Lung (tissue), 12 donors: Measurements from ENCODE around the gene TRAPPC13. TPM values are rescaled to one million over a fixed set of nuclear protein-coding genes. Genes with fewer than 3 reads are reported as not detected.

Experiments used
- ATAC-seq: fragments of 200-7000 bp; cut with Tn5 transposase; one replicate; pipeline ENCODE4 v1.9.1; 2020; ENCODE audit warnings: moderate number of reproducible peaks; ENCODE audit not compliant: insufficient read depth, low FRiP score
- DNase-seq, 3 donors: peaks; one replicate each; pipeline ENCODE4 v3.0.0-alpha.2; 2013 to 2017
- H3K27ac ChIP-seq, 2 donors: one replicate each; pipeline ENCODE4 v1.5.1; 2013; ENCODE audit warnings: mild to moderate bottlenecking in 2 of 2, moderate library complexity in 2 of 2, control low read depth in 1 of 2, inconsistent platforms in 1 of 2, low read depth in 1 of 2, low read length in 1 of 2
- H3K27me3 ChIP-seq, 3 donors: one replicate each; pipeline ENCODE4 v1.5.1; 2013; ENCODE audit warnings: low read length in 2 of 3; ENCODE audit not compliant: control insufficient read depth in 3 of 3, insufficient read depth in 3 of 3
- H3K36me3 ChIP-seq, 4 donors: one replicate each; pipeline ENCODE4 v1.5.1; 2013; ENCODE audit warnings: low read length in 4 of 4, mild to moderate bottlenecking in 1 of 4, moderate library complexity in 1 of 4; ENCODE audit not compliant: control insufficient read depth in 4 of 4, insufficient read depth in 4 of 4
- H3K4me1 ChIP-seq, 5 donors: one replicate each; pipeline ENCODE4 v1.5.1; 2013; ENCODE audit warnings: low read length in 5 of 5, mild to moderate bottlenecking in 2 of 5, moderate library complexity in 1 of 5; ENCODE audit not compliant: control insufficient read depth in 5 of 5, insufficient read depth in 5 of 5
- H3K4me3 ChIP-seq: one replicate; pipeline ENCODE4 v1.5.1; 2013; ENCODE audit warnings: mild to moderate bottlenecking, control low read depth, moderate library complexity
- H3K9ac ChIP-seq, 2 donors: one replicate each; pipeline ENCODE4 v1.5.1; 2013; ENCODE audit warnings: low read length in 2 of 2, control low read depth in 1 of 2; ENCODE audit not compliant: insufficient read depth in 1 of 2
- H3K9me3 ChIP-seq, 4 donors: one replicate each; pipeline ENCODE4 v1.5.1; 2013; ENCODE audit warnings: low read length in 3 of 4, mild to moderate bottlenecking in 1 of 4, moderate library complexity in 1 of 4; ENCODE audit not compliant: control insufficient read depth in 4 of 4, insufficient read depth in 3 of 4
- CTCF ChIP-seq: IDR thresholded peaks from 2 replicates; pipeline ENCODE4 v1.5.1; 2012; ENCODE audit warnings: mild to moderate bottlenecking; ENCODE audit errors: control extremely low read depth, extremely low read depth
- WGBS, 2 donors: extraction: QIAGEN DNeasy Blood & Tissue Kit; methylation state at CpG; one replicate each; pipeline ENCODE4 v1.1.7; 2013; 5-methylcytosine and 5-hydroxymethylcytosine counted together
- polyA plus RNA-seq, 2 donors: library from polyadenylated mRNA; stranded (reverse); fragments of 200-250 nt; gene quantifications; one replicate each; pipeline ENCODE4 v1.2.1, GENCODE V29; 2013
- total RNA-seq, 2 donors: library from RNA; depleted of rRNA in 1 of 2; stranded (reverse); fragments of >200 nt in 1 of 2; gene quantifications; one replicate each; pipeline ENCODE4 v1.2.1, GENCODE V29; 2014 to 2021
- donor health status: control.
- donor health status: control.
- donor health status: Bipolar disorder and iron deficiency.
- donor health status: healthy.
- donor health status: DM: yes; HTN: yes; CAD: no.

The TRAPPC13 gene
- total and polyA plus RNA-seq, 4 donors, result 13.3 to 42.0 (median 17.0) TPM

DNA sequence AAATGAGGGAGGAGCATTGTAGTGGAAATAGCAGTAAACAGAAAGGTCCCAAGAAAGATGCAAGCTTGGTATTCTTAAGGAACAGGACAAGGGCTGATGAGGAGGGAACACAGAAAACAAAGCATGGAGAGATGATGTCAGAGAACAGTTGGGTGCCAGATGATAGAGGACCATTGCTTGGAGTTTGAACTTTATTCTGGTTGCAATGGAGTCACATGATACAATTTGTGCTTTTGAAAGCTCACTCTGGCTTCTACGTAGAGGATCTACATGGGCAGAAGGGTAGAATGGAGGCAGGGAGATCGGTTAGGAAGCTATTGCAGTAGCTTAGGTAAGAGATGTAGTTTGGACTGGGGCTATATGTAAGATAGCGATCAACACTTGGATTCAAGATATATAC is 57.3 kb downstream of the TRAPPC13 start:
- Histone ChIP-seq H3K4me3 (no peak overlapping the region), H3K27me3 (no peaks in the 10 kb centered on the region), H3K36me3 (peaks cover 4 to 13% (median 7%) of the 10 kb centered on the region in 4 donors), H3K9me3 (no peaks in the 10 kb centered on the region), H3K9ac (no peak overlapping the region), H3K4me1 (no peaks in the 10 kb centered on the region), H3K27ac (no peak overlapping the region)
- DNase-seq, result no peak
- TF ChIP-seq CTCF, result no peak
- WGBS, 2 donors, result 95 to 97% methylated on average over 3 of the region's 3 CpGs
- no peak for ATAC-seq

- Histone ChIP-seq H3K27me3 (no peaks in the 10 kb centered on the region), H3K4me3 (no peak overlapping the region), H3K36me3 (peaks cover 0 to 6% (median 0%) of the 10 kb centered on the region in 4 donors), H3K9me3 (no peaks in the 10 kb centered on the region), H3K4me1 (peaks cover 0 to 2% (median 0%) of the 10 kb centered on the region in 5 donors), H3K27ac (no peak overlapping the region), H3K9ac (no peak overlapping the region)
- ATAC-seq (no peak), DNase-seq (no peak)
- TF ChIP-seq CTCF, result no peak
- WGBS, 2 donors, result 85 to 91% methylated on average over 2 of the region's 2 CpGs
Observed at GRCh38 chr5:65693121-65693520, 68.3 kb downstream of the TRAPPC13 start.

- WGBS, 2 donors, result 93 to 95% methylated on average over 4 of the region's 4 CpGs
- DNase-seq, result no peak
- ATAC-seq, result no peak
- Histone ChIP-seq H3K4me1 (peaks cover 0 to 2% (median 0%) of the 10 kb centered on the region in 5 donors), H3K9me3 (no peaks in the 10 kb centered on the region), H3K27me3 (no peaks in the 10 kb centered on the region), H3K27ac (no peak overlapping the region), H3K9ac (no peak overlapping the region), H3K4me3 (no peak overlapping the region), H3K36me3 (peaks cover 0 to 5% (median 2%) of the 10 kb centered on the region in 4 donors)
- no peak for TF ChIP-seq CTCF
Observed at GRCh38 chr5:65695162-65695755, 70.4 kb downstream of the TRAPPC13 start.

DNA sequence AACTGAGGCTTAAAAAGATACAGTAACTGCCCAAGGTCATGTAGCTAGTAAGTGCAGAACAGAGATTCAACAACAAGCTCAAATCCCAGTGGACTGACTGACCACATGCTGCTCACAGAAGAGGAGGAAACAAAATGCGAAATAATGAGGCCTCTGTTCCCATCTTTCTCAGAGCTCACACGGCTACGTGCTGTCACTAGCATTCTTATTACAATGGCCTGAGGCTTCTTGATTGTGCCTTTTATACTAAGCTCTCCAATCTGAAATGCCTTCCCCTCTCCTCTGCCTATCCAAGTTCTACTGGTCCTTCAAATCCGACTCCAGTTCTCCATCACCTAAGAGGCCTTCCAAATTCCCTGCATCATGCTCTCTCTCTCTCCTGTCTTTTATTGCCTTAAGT is 71.1 kb downstream of the TRAPPC13 start:
- no peak for DNase-seq
- WGBS, 2 donors, result 94% methylated on average over 4 of the region's 4 CpGs
- Histone ChIP-seq H3K4me1 (peaks cover 0 to 2% (median 0%) of the 10 kb centered on the region in 5 donors), H3K4me3 (no peak overlapping the region), H3K9me3 (no peaks in the 10 kb centered on the region), H3K27ac (no peak overlapping the region), H3K27me3 (no peaks in the 10 kb centered on the region), H3K9ac (no peak overlapping the region), H3K36me3 (peaks cover 0 to 5% (median 2%) of the 10 kb centered on the region in 4 donors)
- no peak for ATAC-seq
- TF ChIP-seq CTCF, result no peak
